Glutamatergic neuron (in vitro differentiated cells): Measurements from ENCODE around the gene STAT5B. TPM values are rescaled to one million over a fixed set of nuclear protein-coding genes. Genes with fewer than 3 reads are reported as not detected.

ENCODE experiments used
- DNase-seq: peaks from one replicate; pipeline ENCODE4 v3.0.0; 2022
- H3K27ac Mint-ChIP-seq: one replicate; pipeline ENCODE4 v1.8.0; 2020; ENCODE audit warnings: mild to moderate bottlenecking, mixed read lengths, inconsistent platforms; ENCODE audit not compliant: unreplicated experiment
- H3K27me3 Mint-ChIP-seq: one replicate; pipeline ENCODE4 v1.8.0; 2020; ENCODE audit warnings: mild to moderate bottlenecking, moderate library complexity, mixed read lengths, inconsistent platforms; ENCODE audit not compliant: unreplicated experiment
- H3K36me3 Mint-ChIP-seq: one replicate; pipeline ENCODE4 v1.8.0; 2020; ENCODE audit warnings: mild to moderate bottlenecking, mixed read lengths, inconsistent platforms; ENCODE audit not compliant: unreplicated experiment
- H3K4me1 Mint-ChIP-seq: one replicate; pipeline ENCODE4 v1.8.0; 2020; ENCODE audit warnings: mild to moderate bottlenecking, low read depth, mixed read lengths, inconsistent platforms; ENCODE audit not compliant: unreplicated experiment
- H3K4me3 Mint-ChIP-seq: one replicate; pipeline ENCODE4 v1.8.0; 2020; ENCODE audit warnings: mild to moderate bottlenecking, mixed read lengths, inconsistent platforms; ENCODE audit not compliant: unreplicated experiment
- H3K9me3 Mint-ChIP-seq: one replicate; pipeline ENCODE4 v1.8.0; 2020; ENCODE audit warnings: mild to moderate bottlenecking, moderate library complexity, mixed read lengths, inconsistent platforms; ENCODE audit not compliant: unreplicated experiment
- CTCF ChIP-seq: fragments of 200-600 bp; sonication (generic); IDR thresholded peaks from one replicate; pipeline ENCODE4 v1.5.0; 2021; ENCODE audit not compliant: partially characterized antibody, unreplicated experiment
- total RNA-seq: library from RNA; stranded (reverse); fragmentation: NEBNext Ultra II Directional; extraction: Animal tissue kit (Norgen Biotek cat#: 25700); gene quantifications from one replicate; pipeline ENCODE4 v1.2.1, GENCODE V29; 2021; ENCODE audit not compliant: unreplicated experiment

The STAT5B gene
- total RNA-seq, 1 donor from 2014 or later = 31.9 TPM

GRCh38 chr17:42287977-42288802 lies 12.0 kb upstream of the STAT5B start, which contains the start of gene STAT5A:
Gene STAT5A, plus strand, starts transcription at chr17:42288498. Its CDS starts 914 bp downstream, at chr17:42289412.
- no peak within 1 kb of the TSS for H3K27ac Mint-ChIP-seq
- no peaks in the 10 kb centered on the region for H3K36me3 Mint-ChIP-seq
- H3K4me1 Mint-ChIP-seq = peaks cover 9% of the 10 kb centered on the region
- no peaks in the 10 kb centered on the region for H3K9me3 Mint-ChIP-seq
- DNase-seq = peak; percentile 78
- H3K4me3 Mint-ChIP-seq = peak within 1 kb of the TSS; percentile 79
- no peak for TF ChIP-seq CTCF
- H3K27me3 Mint-ChIP-seq = peaks cover 4% of the 10 kb centered on the region

GRCh38 chr17:42287305-42287976 lies 11.2 kb upstream of the STAT5B start:
- H3K27ac Mint-ChIP-seq = no peak overlapping the region
- no peak for TF ChIP-seq CTCF
- H3K4me1 Mint-ChIP-seq = peaks cover 9% of the 10 kb centered on the region
- peaks cover 2% of the 10 kb centered on the region for H3K9me3 Mint-ChIP-seq
- DNase-seq = no peak
- H3K36me3 Mint-ChIP-seq = no peaks in the 10 kb centered on the region
- H3K4me3 Mint-ChIP-seq = peak overlapping the region; percentile 79
- peaks cover 4% of the 10 kb centered on the region for H3K27me3 Mint-ChIP-seq

- Mint-ChIP-seq H3K27me3 (peaks cover 4% of the 10 kb centered on the region), H3K36me3 (no peaks in the 10 kb centered on the region), H3K9me3 (peaks cover 2% of the 10 kb centered on the region), H3K4me1 (peaks cover 6% of the 10 kb centered on the region), H3K4me3 (peak overlapping the region; percentile 41), H3K27ac (no peak overlapping the region)
- no peak for TF ChIP-seq CTCF
- DNase-seq = no peak
Observed at GRCh38 chr17:42286411-42287221, 10.4 kb upstream of the STAT5B start.

- TF ChIP-seq CTCF = no peak
- no peaks in the 10 kb centered on the region for H3K4me1 Mint-ChIP-seq
- peaks cover 2% of the 10 kb centered on the region for H3K27me3 Mint-ChIP-seq
- no peak overlapping the region for H3K4me3 Mint-ChIP-seq
- H3K9me3 Mint-ChIP-seq = peaks cover 2% of the 10 kb centered on the region
- H3K27ac Mint-ChIP-seq = no peak overlapping the region
- DNase-seq = no peak
- H3K36me3 Mint-ChIP-seq = no peaks in the 10 kb centered on the region
Observed at GRCh38 chr17:42285346-42286050, 9.3 kb upstream of the STAT5B start.
